Measurements from ENCODE around the gene PLXNA4.

PLXNA4 gene

DNA sequence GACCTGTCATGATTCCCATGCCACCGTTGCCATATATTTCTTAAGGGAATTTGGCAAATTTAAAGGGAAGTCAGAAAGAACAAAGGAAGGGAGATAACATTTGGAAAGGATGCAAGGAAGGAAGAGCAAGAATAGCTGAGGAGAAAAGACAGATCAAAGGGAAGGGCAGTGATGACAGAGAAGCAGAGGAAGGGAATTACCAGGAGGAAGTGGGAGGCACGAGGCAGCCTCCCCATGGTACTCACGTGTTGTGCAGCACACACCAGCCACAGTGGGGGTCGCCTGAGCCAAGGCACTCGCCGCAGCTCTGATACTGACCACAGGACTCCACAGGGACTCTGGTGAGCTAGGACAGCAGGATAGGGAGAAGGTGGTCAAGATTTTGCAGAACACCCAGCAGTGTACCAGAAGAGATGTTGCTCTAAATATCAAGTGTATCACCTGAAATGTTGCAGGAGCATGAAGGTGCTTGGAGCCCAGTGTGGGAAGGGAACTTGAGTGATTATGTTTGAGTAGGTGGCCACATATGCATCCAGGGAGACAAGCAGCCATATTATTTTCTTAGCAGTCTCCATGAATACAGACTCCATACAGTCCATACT lies 335.3 kb downstream of the PLXNA4 start:
- no peak for DNase-seq (ENCODE audit: low read depth)

DNA sequence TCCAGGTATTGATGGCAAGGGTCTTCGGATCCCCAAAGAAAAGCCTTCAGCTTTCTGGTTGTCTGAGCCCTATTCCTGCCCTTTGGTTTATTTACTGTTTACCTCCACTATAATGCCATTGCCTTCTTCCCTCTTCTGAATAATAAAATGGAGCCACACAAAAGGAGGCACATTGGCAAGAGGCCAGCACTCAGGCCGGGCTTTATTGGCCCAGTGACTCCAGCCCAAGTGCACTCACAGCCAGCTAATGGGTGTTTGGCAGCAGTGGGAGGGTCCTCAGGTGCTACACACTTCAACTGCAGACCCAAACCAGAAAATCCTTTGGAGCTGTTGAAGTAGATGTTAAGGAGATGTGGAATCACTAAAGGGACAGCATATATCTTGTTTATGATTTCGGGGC lies 336.0 kb downstream of the PLXNA4 start:
- DNase-seq (ENCODE audit: low read depth), result no peak

DNA sequence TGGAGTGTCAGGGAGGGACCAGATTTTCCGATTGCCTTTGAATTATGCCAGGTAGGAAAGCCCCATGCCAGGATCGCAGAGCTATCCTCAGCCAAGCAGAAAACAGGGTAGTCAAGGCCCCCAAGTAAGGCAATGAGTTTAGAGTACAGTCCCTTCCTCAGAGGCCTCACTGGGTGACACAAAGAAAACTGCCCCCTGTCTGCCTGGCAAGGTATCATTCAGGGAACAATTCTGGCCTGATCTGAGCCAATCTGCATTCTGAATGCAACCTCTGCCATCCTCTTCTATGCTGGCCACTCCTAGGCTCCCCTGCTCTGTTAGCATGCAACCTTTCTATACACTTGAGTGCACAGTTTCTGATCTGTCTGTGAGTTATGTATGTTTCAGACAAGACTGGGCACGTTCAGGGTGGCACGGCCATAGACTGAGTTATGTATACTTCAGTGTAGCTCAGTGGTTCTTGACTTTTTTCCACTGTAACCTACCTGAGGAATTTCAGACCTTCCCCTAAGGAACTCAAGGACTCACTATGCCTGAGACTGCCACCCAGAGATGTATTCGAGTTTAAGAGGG lies 336.8 kb downstream of the PLXNA4 start:
- DNase-seq (ENCODE audit: low read depth), result no peak

DNA sequence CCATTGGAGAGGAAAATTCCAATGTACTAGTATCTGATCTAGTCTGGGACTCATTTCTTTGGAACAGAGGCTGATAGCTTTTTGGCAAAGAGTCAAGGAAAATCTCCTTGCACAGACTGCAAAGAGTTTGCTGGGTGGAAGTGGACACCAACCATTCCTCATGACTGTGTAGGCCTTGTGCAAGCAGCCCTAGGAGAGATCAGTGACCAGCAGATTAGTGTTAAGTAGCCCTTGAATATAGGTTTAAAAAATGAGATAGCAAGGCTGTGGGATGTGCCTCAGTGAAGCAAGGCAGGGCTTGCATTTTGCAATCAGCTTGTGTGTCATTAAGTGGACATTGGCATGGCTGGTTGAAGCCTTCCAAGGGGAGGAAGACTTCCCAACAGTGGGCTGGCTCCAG lies 341.6 kb downstream of the PLXNA4 start:
- no peak for DNase-seq (ENCODE audit: low read depth)

DNA sequence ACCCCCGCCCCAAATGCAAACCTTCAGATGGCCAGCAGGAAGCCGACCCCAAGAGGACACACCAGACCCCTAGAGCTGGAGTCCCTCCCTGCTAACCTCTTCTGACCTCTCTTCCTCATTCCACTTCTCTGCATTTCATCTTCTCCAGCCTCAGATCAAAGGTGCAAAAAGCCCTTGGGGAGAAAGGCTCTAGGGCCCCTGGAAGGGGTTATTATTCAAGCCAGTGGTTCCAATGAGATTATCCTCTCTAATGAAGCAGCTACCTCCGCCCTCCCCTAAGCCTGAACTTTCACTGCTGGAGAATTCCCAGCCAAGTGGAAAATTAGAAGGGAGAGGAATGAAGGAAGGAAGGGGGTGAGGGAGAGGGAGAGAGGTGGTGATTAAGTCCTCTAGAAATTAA lies 343.9 kb downstream of the PLXNA4 start:
- no peak for DNase-seq (ENCODE audit: low read depth)

DNA sequence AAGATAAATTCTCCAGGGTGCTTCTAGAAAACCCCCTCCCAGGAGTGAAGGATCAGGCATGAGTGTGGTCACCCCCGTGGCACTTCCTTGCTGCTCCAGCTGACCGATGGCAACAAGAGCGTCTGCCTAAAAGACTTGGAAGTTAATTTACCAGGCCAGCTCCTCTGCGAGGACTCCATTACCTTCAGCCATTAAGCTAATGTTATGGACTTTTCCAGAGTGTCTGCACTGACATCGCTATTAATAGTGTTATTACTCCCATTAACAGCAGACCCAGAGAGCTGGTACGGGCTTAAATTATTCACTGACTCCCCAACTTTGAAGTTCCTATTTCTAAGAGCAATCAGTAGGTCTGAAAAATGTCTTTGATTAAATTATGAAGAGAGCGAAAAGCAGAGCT lies 345.8 kb downstream of the PLXNA4 start:
- no peak for DNase-seq (ENCODE audit: low read depth)

DNA sequence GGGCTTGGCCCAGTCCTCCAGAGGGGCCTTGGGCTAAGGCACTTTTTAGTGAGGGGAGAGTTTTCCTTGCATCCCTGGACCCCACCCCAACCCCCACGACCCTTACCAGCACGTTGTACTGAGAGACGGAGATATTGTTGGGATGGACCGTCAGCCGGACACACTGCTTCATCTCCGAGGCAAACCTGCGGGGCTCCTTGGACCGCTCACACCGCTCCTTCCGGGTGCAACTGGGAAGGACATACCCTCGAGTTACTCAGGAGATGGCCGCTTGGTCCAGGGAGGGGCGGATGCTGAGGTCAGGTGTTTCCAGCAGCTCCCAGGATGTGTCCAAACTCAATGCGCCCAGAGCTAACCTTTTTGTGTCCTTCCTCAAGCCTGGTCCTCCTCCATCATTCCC lies 348.0 kb downstream of the PLXNA4 start:
- no peak for DNase-seq (ENCODE audit: low read depth)

DNA sequence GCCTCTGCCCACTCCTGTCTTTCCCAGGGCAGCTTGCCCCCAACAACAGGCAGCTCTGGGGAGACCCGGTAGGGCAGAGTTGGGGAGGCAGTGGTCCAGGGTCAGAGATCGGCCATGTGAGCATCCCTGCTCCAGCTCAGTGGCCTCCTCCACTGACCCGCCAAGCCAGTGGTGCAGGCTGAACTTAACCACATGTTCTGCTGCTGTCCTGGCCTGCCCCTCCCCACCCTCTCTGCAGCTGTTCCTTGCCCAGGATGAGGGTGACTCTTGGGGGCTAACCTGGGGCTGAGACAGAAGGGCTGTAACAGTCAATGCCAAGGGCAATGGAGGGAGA lies 349.3 kb downstream of the PLXNA4 start:
- DNase-seq (ENCODE audit: low read depth), result no peak

DNA sequence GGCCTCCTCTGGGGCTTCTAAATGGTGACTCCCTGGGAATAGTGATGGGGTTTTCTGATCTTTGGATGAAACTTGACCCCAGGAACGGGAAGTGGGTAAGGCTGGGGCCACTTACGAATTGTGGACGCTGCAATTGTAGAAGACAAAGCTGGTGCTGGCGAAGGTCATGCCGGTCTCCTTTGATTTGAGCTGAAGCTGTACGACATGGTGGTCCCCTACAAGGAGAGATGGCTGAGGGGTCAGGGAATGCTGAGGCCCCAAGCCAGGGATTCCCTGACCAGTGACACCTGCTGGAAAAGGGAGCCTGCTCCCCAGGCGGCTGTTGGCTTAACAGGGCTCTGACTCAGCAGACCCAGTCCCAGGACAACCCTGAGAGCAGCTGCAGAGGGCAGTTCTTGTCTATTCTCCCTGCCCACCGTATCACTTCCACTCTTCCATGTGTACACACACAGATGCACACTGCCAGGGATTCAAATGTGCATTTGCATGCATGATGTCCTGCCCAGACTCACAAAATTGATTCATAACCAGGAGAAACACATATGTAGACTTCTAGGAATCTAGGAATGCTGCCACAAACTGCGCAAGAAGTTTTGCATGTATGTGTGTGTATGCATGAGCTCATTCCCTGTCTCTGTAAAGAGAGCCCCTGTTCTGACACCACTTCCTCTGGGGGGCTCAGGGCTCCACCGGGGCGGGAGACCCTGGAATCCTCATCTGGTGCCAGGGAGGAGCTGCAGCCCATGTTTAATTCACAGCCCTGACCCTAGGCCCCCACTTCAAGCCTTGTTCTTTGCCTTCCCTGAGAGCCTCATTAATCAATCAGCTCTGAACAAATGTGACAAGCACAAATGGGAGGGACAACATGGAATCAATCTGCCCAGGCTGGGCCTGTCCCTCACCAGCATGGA lies 350.0 kb downstream of the PLXNA4 start:
- no peak for DNase-seq (ENCODE audit: low read depth)

DNA sequence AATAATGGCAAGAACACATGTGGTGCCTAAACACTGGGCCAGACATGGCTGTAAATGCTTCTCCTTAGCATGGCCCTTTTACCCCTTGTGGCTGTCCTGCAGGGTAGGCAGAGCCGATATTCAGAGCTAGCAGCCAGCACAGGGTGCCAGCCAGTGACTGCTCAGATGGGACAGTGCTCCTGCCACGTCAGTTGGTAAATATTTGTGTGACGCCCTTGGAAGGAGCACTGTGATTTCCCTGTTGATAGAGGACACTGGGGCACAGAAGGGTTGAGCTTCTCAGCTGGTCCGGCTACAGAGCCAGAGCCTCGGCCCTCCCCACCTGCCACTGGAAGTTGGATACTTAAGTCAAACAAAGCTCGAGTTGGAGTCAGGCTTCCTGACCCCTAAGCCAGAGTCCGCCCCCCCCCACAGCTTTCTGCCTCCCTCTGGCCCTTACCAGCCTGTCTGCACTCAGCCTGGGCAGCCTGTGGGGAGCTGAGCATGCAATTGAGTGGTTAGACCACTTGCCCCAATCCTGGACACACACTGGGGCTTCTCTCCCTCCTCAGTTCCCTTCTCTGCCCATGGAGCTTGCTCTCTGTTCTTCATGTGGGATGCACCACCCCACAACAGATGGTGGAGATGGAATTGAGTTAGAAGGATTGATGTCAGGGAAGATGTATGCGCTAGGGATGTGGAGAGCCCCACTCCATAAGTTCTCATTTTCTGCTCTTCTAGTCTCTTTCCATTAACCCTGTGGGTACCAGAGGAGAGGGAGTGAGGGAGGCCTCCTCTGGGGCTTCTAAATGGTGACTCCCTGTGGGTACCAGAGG lies 350.8 kb downstream of the PLXNA4 start:
- no peak for DNase-seq (ENCODE audit: low read depth)

DNA sequence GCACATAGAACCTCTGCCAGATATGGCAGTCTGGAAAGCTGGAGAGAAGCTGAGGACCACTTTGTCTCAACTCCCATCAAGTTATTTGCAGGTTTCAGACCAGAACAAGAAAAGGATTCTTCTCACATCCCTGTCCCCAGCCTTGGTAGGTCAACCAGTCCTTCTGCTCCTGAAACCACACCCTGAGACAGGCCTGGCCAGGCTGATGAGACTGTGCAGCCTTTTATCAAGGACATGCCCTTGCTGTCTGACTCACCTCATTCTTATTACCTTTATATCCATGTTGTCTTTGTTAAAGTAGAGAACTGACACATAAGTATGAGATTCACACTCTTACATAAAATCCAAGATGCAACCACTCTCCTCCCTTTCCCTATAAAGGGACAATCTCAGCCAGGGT lies 354.9 kb downstream of the PLXNA4 start:
- DNase-seq (ENCODE audit: low read depth), result no peak

DNA sequence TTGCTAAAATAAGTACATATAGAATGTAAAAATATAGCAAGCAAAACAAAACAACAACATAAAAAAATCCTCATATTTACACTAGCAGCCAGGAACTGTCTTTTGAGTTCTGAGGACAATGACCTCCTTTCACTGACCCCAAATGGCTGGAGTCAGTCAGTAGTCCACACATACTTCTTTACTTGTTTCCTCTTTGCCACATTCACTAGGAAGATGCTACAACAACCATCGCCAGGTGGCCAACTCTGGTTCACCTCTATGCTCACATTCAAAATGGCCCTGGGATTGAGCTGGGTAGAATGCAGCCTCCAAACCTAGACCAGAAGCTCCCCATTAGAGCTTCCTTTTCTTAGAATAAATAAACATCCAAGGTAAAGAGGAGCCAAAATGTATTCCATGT lies 356.2 kb downstream of the PLXNA4 start:
- no peak for DNase-seq (ENCODE audit: low read depth)

DNA sequence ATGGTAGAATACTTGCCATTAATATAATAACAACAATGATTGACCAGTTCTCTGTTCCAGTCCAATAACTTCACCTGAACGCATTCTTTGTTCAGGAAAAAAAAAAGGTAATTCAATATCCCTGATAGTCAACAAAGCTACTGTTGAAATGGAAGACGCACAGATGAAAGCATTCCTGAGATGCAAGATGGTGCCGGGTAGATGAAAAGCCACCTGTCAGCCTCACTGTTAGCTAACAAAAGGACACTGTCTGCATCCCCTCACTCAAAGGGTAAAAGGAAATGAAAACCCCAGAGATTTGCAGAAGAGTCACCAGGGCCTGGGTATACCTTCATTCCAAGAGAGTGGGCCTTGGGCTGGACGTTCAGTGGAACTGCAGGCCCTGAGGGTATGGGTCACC lies 357.4 kb downstream of the PLXNA4 start:
- no peak for DNase-seq (ENCODE audit: low read depth)

DNA sequence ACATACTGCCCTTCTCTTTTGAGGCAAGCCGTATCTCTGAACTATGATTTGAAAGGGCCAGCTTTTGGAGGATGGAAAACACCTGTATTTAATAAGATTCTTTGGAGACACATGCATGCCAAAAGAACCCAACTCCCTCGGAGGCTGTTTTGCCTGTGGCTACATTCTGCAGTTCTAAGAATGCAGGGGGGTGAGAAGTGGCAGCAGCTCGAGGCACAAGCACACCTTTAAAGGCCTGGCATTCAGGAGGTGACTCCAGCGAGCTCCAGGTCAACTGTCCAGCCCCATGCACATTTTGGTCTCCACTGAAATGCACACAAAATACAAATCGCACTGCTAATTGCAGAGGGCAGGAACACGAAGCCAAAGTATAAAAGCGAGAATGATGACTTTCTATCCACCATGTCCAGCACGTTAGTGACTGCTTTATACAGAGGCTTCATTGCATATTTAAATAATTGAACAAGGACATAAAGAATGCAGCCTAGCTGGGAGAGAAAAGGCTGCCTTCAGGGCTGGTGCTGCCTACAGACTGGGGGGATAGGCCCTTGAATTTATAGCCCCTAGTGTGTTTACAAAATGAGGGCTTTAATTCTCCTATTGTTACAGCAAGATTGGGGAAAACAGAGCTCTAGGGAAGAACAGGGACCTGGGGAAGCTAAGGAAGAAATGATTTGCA lies 359.3 kb downstream of the PLXNA4 start:
- DNase-seq (ENCODE audit: low read depth), result no peak

DNA sequence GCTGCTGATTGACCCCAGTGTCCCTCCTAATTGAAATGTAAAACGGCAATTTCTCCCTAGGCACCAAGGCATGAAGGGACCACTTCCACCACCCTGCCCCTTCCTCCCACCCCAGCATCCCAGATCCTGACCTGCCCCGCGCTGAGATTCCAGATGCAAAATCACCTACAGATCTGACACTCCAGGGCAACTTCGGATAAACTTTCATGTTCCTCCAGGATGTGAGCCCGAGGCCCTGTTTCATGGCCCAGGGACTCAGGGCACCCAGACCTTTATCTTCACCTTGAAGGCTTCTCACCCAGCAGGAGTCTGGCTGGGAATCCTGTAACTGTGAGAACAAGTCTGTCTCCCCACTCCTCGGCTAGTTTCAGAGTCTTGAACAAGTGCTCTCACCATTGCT lies 361.8 kb downstream of the PLXNA4 start:
- DNase-seq (ENCODE audit: low read depth), result no peak

DNA sequence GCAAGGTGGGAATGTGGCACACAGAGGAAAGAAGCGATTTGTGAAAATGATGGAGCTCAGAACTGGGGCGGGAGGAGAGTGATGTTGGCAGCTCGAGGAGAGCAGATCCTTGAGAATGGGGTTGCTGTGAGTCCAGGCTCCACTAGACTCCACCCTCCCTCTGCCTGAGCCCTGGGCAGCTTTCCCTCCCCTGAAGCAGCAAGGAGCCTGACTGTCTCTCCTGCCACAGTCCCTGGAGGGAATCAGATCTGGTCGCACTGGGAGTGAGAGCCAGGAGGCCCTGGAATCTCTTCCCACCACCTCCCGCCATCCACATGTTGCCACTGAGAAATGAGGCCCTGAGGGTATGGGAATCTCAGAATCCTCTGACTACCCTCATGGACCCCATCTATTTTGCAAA lies 362.7 kb downstream of the PLXNA4 start:
- DNase-seq (ENCODE audit: low read depth), result no peak

DNA sequence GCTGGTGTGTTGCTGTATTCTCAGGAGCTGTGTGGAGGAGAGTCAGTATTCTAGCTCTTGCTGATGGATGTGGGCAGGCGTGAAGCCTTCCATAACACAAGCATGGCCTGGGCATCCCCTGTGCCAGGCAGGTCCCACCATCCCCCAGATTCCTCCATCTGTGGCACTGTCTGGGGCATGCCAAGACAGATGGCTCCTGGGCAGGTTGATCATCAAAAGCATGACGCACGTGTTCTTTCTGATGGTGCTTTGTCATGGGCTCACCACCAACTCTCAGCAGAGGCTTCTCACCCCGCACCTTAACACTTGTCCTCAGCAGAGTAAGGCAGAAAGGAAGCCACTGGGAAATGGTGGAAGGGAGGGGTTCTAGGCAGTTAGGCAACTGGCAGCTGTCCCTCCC lies 364.3 kb downstream of the PLXNA4 start:
- DNase-seq (ENCODE audit: low read depth), result no peak

DNA sequence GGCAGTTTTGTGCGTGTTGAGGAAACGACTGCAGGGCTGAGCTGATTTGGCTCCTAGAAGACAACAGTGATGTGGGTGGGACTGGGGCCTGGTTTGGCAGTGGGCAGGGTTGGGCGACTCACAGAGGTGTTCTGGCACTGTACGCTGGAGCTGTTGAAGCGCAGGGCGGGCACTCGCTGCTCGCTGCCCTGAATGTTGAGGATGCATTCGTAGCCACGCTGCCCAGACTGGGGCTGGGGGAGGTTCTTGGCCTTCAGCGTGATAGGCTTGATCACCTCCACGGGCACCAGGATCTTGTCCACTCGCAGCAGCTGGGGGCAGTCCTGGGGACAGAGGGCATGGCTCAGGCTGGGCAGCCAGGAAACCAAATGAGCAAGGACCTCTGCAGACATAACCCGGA lies 365.4 kb downstream of the PLXNA4 start:
- no peak for DNase-seq (ENCODE audit: low read depth)

DNA sequence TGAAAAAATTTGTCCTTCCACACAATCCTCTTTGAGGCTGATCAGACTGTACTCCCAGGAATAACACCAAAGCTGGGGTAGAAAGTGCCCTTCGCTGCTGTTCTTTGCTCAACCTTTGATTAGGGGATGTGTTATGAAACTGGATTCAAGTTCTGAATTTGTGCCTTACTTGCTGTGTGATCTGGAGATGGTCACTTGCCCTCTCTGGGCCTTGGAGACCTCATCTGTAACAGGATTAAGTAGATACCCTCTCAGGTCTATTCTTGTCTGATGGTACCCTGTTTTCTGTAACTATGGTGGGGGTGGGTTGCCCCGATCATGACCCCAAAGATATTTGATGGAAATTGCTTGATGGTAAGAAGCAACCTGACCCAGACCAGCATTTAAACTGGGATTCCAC lies 368.5 kb downstream of the PLXNA4 start:
- DNase-seq (ENCODE audit: low read depth), result no peak

DNA sequence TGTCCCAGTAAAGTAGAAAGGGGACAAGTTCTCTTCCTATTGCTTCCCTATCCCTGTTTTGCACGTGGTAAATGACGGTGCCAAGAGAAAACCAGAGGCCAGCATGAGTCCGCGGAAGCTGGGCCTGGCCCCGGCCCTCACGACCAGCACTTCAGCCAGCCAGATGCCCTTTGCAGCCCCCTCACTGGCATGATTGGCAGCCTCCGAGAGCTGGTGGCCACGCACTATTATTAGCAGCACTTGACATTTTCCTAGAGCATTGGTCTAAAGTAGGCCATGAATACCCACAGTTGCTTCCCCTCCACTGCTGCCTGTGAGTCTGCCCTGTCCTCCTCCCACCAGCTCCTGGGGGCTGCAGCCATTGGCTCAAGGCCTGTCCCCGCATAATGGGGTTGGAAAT lies 369.1 kb downstream of the PLXNA4 start:
- no peak for DNase-seq (ENCODE audit: low read depth)

DNA sequence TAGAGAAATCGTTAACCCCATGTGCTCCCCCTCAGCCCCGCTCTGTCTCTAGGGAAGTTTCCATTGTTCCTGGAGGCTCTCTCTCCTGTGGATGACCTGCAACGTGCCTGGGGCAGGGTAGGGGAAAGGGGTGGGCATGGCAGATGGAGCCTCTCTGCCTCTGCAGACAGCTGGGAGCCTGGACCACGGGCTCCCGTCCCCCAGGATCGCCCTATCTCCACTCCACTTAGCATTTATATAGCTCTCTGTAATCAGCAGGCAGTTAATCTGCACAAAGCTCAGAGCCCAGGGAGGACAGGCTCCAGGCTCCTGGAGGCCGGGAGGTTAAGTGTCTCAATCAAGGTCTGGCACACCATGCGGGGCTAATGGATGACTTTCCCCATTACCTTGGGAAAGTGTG lies 369.7 kb downstream of the PLXNA4 start:
- DNase-seq (ENCODE audit: low read depth), result no peak

DNA sequence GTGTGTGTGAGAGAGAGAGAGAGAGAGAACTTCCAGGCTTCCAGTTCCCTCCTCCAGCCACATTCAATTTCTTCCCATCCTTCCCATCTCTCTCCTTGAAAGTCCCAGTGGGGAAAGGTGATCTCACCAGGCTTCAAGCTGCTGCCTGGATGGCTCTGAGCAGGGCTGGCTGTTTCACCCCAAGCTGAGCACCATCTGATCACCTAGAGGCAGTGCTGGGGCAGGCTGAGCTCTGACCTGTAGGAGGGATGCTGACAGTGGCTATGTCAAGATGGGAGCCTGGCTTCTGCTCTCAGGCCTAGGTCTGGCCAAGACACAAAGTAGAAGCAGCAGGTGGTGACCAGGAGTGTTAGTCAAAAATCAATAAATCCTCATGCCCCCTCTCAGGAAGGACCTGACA lies 370.8 kb downstream of the PLXNA4 start:
- no peak for DNase-seq (ENCODE audit: low read depth)
